K562 (cell line): Measurements from ENCODE around the gene GLP2R. TPM values are rescaled to one million over a fixed set of nuclear protein-coding genes. Genes with fewer than 3 reads are reported as not detected.

Experiments
- ATAC-seq: fragments of 200-7000 bp; cut with Tn5 transposase; 3 replicates; pipeline ENCODE4 v1.9.1; 2020; ENCODE audit warnings: moderate library complexity
- BruUV-seq: library from RNA; stranded (reverse); fragments of 400-500 nt; replicated peaks from 2 replicates; lab custom pipeline; 2021; lab: Mats Ljungman, UMichigan
- CTCF ChIA-PET: fragments of 300-600 bp; formaldehyde crosslinking; extraction: SDS; loops from one replicate; lab custom pipeline; 2021; ENCODE audit warnings: low intra/inter-chr PET ratio; lab: Yijun Ruan, JAX
- POLR2A ChIA-PET: fragments of 300-600, 350-650 bp; sonication (Branson Sonifier 250); formaldehyde crosslinking; extraction: SDS; loops from one replicate; lab custom pipeline; 2021; ENCODE audit warnings: antibody characterized with exemption, inconsistent platforms; lab: Yijun Ruan, JAX
- DNase-seq, 4 experiments: peaks; one replicate each; pipeline versions ENCODE4 v3.0.0 to v3.0.0-alpha.2; 2011 to 2018; ENCODE audit warnings: low spot score in 3 of 4, mixed read lengths in 3 of 4; ENCODE audit errors: extremely low read depth in 1 of 4
- FAIRE-seq: peaks from 2 replicates; lab custom pipeline; 2011; peaks lifted over from hg19 to GRCh38; lab: Jason Lieb, UNC
- H2AFZ ChIP-seq: 2 replicates; pipeline ENCODE4 v1.6.0; 2011; ENCODE audit warnings: low read depth, low read length, control low read depth, inconsistent platforms
- H3K27ac ChIP-seq: fragments of 200-600 bp; 3 replicates; pipeline ENCODE4 v1.8.0; 2011; ENCODE audit warnings: low read depth, mild to moderate bottlenecking, control low read depth, inconsistent platforms, low read length, moderate library complexity, mixed read lengths; ENCODE audit errors: extremely low read depth
- H3K27me3 ChIP-seq, 2 experiments: fragments of 300-600 bp in 1 of 2; 2 replicates in 1 of 2; 3 replicates in 1 of 2; pipeline versions ENCODE4 v1.6.0 to v1.8.0; 2011; ENCODE audit warnings: inconsistent platforms in 2 of 2, low read length in 2 of 2, mild to moderate bottlenecking in 1 of 2, mixed read lengths in 1 of 2, moderate library complexity in 1 of 2; ENCODE audit not compliant: control insufficient read depth in 2 of 2, insufficient read depth in 2 of 2
- H3K36me3 ChIP-seq: fragments of 300-600 bp; 3 replicates; pipeline ENCODE4 v1.8.0; 2011; ENCODE audit warnings: mild to moderate bottlenecking, low read length, inconsistent platforms; ENCODE audit not compliant: control insufficient read depth, insufficient read depth
- H3K4me1 ChIP-seq, 2 experiments: fragments of 200-600 bp in 1 of 2; replicated peaks in 1 of 2; 2 replicates in 1 of 2; 3 replicates in 1 of 2; pipeline versions ENCODE4 v1.5.1 to v1.8.0; 2011; ENCODE audit warnings: inconsistent platforms in 2 of 2, low read length in 2 of 2, mild to moderate bottlenecking in 1 of 2, mixed read lengths in 1 of 2, moderate library complexity in 1 of 2; ENCODE audit not compliant: control insufficient read depth in 2 of 2, insufficient read depth in 2 of 2
- H3K4me2 ChIP-seq: 2 replicates; pipeline ENCODE4 v1.6.1; 2011; ENCODE audit warnings: low read length, control low read depth, inconsistent platforms, mixed read lengths; ENCODE audit not compliant: insufficient read depth
- H3K4me3 ChIP-seq: fragments of 200-600 bp; sonication (generic), shearing (Covaris generic); 2 replicates; pipeline ENCODE4 v1.5.1; 2016; ENCODE audit warnings: control low read depth, inconsistent platforms
- H3K79me2 ChIP-seq: fragments of 200-600 bp; 3 replicates; pipeline ENCODE4 v1.8.0; 2011; ENCODE audit warnings: low read length, inconsistent platforms; ENCODE audit not compliant: control insufficient read depth, insufficient read depth
- H3K9ac ChIP-seq, 2 experiments: 2 replicates each; pipeline versions ENCODE4 v1.6.0 to v1.6.1; 2011; ENCODE audit warnings: low read depth in 2 of 2, low read length in 2 of 2, control low read depth in 1 of 2, inconsistent platforms in 1 of 2, mild to moderate bottlenecking in 1 of 2, mixed read lengths in 1 of 2; ENCODE audit not compliant: insufficient read depth in 1 of 2
- H3K9me1 ChIP-seq: one replicate; pipeline ENCODE4 v1.6.0; 2011; ENCODE audit warnings: inconsistent platforms, mild to moderate bottlenecking, low read length, moderate library complexity; ENCODE audit not compliant: control insufficient read depth, insufficient read depth
- H3K9me3 ChIP-seq: replicated peaks from 2 replicates; pipeline ENCODE4 v1.5.1; 2011; ENCODE audit warnings: low read depth, low read length, inconsistent platforms; ENCODE audit not compliant: control insufficient read depth, insufficient read depth
- H4K20me1 ChIP-seq: replicated peaks from 2 replicates; pipeline ENCODE4 v1.6.1; 2011; ENCODE audit warnings: low read length, inconsistent platforms, mixed read lengths; ENCODE audit not compliant: control insufficient read depth, insufficient read depth
- E2F3 ChIP-seq: fragments of 250-450 bp; sonication (Bioruptor Pico); IDR thresholded peaks from 2 replicates; pipeline ENCODE4 v1.4.0; 2020; ENCODE audit warnings: mild to moderate bottlenecking
- ELF1 ChIP-seq: fragments of 200-800 bp; sonication (Bioruptor generic); IDR thresholded peaks from 2 replicates; pipeline ENCODE4 v1.6.1; 2016; ENCODE audit warnings: missing genetic modification characterization, missing compliant biosample characterization
- EZH2 ChIP-seq: IDR thresholded peaks from 2 replicates; pipeline ENCODE4 v1.6.1; 2012; ENCODE audit warnings: low read depth, mild to moderate bottlenecking, inconsistent platforms, low read length, borderline replicate concordance
- FOSL1 ChIP-seq: fragments of 200-800 bp; sonication (Bioruptor generic); conservative IDR thresholded peaks from 2 replicates; pipeline ENCODE4 v1.6.1; 2016; ENCODE audit warnings: missing genetic modification characterization, missing compliant biosample characterization
- GTF2F1 ChIP-seq: IDR thresholded peaks from 2 replicates; pipeline ENCODE4 v1.6.1; 2011; ENCODE audit warnings: low read depth, low read length, improper control_type of control experiment
- HDAC8 ChIP-seq: fragments of 450-650 bp; IDR thresholded peaks from 2 replicates; pipeline ENCODE4 v1.6.1; 2016; ENCODE audit warnings: mild to moderate bottlenecking, missing genetic modification characterization, moderate library complexity, missing compliant biosample characterization
- HNRNPK ChIP-seq: fragments of 200-400 bp; formaldehyde crosslinking; IDR thresholded peaks from one replicate; pipeline ENCODE4 v1.6.1; 2018; ENCODE audit warnings: mild to moderate bottlenecking, low read depth, low read length; ENCODE audit not compliant: poor library complexity, severe bottlenecking
- MYNN ChIP-seq, 2 experiments: sonication (generic); formaldehyde crosslinking in 1 of 2; IDR thresholded peaks; 2 replicates each; pipeline versions ENCODE4 v1.5.0 to v1.6.1; 2016 to 2020; ENCODE audit warnings: antibody characterized with exemption in 1 of 2, missing genetic modification reagents in 1 of 2
- NCOA1 ChIP-seq: fragments of 450-650 bp; IDR thresholded peaks from 2 replicates; pipeline ENCODE4 v1.6.1; 2016; ENCODE audit warnings: low read depth
- PRPF4 ChIP-seq: fragments of 200-400 bp; formaldehyde crosslinking; IDR thresholded peaks from one replicate; pipeline ENCODE4 v1.6.1; 2017; ENCODE audit warnings: low read length, low read depth, mild to moderate bottlenecking; ENCODE audit not compliant: insufficient read depth, poor library complexity, severe bottlenecking
- PYGO2 ChIP-seq: fragments of 450-650 bp; IDR thresholded peaks from 2 replicates; pipeline ENCODE4 v1.6.1; 2016; ENCODE audit warnings: mild to moderate bottlenecking, missing genetic modification characterization, moderate library complexity, missing compliant biosample characterization
- TEAD2 ChIP-seq: fragments of 450-650 bp; IDR thresholded peaks from 2 replicates; pipeline ENCODE4 v1.6.1; 2016; ENCODE audit warnings: missing genetic modification characterization, control low read depth, missing compliant biosample characterization
- ZBED1 ChIP-seq: IDR thresholded peaks from 2 replicates; pipeline ENCODE4 v1.6.1; 2014
- ZNF134 ChIP-seq: fragments of 250-450 bp; sonication (Bioruptor Pico); conservative IDR thresholded peaks from 2 replicates; pipeline ENCODE4 v1.4.0; 2020
- ZNF586 ChIP-seq: fragments of 450-650 bp; formaldehyde crosslinking; conservative IDR thresholded peaks from 2 replicates; pipeline ENCODE4 v1.4.0; 2020; ENCODE audit warnings: mild to moderate bottlenecking, moderate library complexity
- WGBS: fragments of 100-300 bp; shearing (Covaris generic); methylation state at CpG from one replicate; pipeline ENCODE4 v1.1.6; 2016; ENCODE audit warnings: low coverage, mixed read lengths; ENCODE audit not compliant: insufficient coverage; ENCODE audit errors: missing lambda C conversion rate; 5-methylcytosine and 5-hydroxymethylcytosine counted together
- in situ Hi-C: fragments of 300-500 bp; cut with MboI; formaldehyde crosslinking; loops from 4 replicates; pipeline ENCODE4 v1.15.0; 2018; ENCODE audit warnings: inconsistent platforms, mixed read lengths
- intact Hi-C: fragments of 100-400 bp; cut with micrococcal nuclease; formaldehyde crosslinking; loops from 2 replicates; pipeline ENCODE4 v1.14.2; 2022
- polyA plus RNA-seq, 8 experiments: library from polyadenylated mRNA; depleted of rRNA in 4 of 8; stranded (reverse) in 5 of 8; unstranded in 3 of 8; fragments of >200 nt; fragmentation: Nextera tagmentation in 2 of 8; fragmentation: Illumina TruSeq in 1 of 8; extraction: Ambion mirVana in 2 of 8; extraction: Trizol in 1 of 8; gene quantifications; 2 replicates each; pipeline versions ENCODE4 v1.2.1 to v1.2.3, GENCODE V29; 2011 to 2014; ENCODE audit warnings: inconsistent platforms in 1 of 8, missing spikeins in 1 of 8
- total RNA-seq, 7 experiments: library from RNA; depleted of rRNA in 6 of 7; stranded (reverse); fragments of >200 nt in 6 of 7; fragmentation: Illumina TruSeq in 2 of 7; extraction: Trizol in 2 of 7; gene quantifications; 2 replicates each; pipeline versions ENCODE4 v1.2.1 to v1.2.3, GENCODE V29; 2011 to 2021; ENCODE audit warnings: low replicate concordance in 1 of 7
- TF ChIP-seq, protein P1 (sequence below), 2 experiments: IDR thresholded peaks in 1 of 2; conservative IDR thresholded peaks in 1 of 2; 2 replicates each; pipeline ENCODE4 v1.6.1; 2016; ENCODE audit warnings: low read depth in 2 of 2, mild to moderate bottlenecking in 1 of 2, missing compliant biosample characterization in 1 of 2, missing genetic modification characterization in 1 of 2, moderate library complexity in 1 of 2
- TF ChIP-seq, protein P2 (sequence below): fragments of 250-450 bp; sonication (Bioruptor Pico); IDR thresholded peaks from 2 replicates; pipeline ENCODE4 v1.9.0; 2021; ENCODE audit warnings: mild to moderate bottlenecking, inconsistent platforms

GLP2R gene
- total and polyA plus RNA-seq, 9 of the 15 experiments (the other 6 are each of a cell fraction or from before 2014, with no cell fraction given), result not detected

DNA sequence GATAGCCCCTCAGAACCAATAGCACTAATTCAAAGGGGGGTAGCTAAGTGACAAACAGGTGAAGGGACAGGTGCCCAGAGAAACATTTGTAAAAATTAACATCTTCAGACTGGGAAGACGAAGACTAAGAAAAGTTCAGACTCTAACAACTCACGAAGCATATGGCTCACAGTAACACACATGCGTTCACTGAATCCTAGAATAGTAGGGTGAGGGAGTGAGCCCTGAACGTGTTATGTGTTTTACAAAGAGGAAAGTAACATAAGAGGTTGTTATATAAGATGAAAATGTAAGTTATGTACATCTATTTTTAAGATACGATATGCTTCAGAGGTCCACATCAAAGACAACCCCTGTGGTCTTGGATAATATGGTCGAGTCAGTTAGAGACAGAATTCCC, 19.0 kb upstream of the GLP2R start:
- FAIRE-seq (no peak), DNase-seq (no peak), ATAC-seq (no peak)
- Histone ChIP-seq H3K27me3 (peaks cover 0 to 5% of the 10 kb centered on the region in 2 experiments; a peak in 1 of 5 replicates), H3K4me1 (no peaks in the 10 kb centered on the region), H3K9ac (no peak overlapping the region), H3K4me2 (no peak overlapping the region), H4K20me1 (no peaks in the 10 kb centered on the region), H2AFZ (no peak overlapping the region), H3K79me2 (no peaks in the 10 kb centered on the region), H3K36me3 (no peaks in the 10 kb centered on the region), H3K4me3 (no peak overlapping the region), H3K9me3 (no peaks in the 10 kb centered on the region), H3K27ac (no peak overlapping the region), H3K9me1 (no peaks in the 10 kb centered on the region)
- ChIA-PET CTCF (no interaction called here), POLR2A (no interaction called here)
- in situ Hi-C loops, result no loop called here
- WGBS, result 0% methylated on average over 6 of the region's 6 CpGs
- intact Hi-C loops, result no loop called here
- no TSS peak for BruUV-seq
- TF ChIP-seq, protein P1, sequence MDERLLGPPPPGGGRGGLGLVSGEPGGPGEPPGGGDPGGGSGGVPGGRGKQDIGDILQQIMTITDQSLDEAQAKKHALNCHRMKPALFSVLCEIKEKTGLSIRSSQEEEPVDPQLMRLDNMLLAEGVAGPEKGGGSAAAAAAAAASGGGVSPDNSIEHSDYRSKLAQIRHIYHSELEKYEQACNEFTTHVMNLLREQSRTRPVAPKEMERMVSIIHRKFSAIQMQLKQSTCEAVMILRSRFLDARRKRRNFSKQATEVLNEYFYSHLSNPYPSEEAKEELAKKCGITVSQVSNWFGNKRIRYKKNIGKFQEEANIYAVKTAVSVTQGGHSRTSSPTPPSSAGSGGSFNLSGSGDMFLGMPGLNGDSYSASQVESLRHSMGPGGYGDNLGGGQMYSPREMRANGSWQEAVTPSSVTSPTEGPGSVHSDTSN (CRISPR knock-in tag; IDR thresholded peaks at IDR 0.05; ENCODE audit: low read depth), result no peak
- TF ChIP-seq, protein P1 (tag; conservative IDR thresholded peaks at IDR 0.05; ENCODE audit: low read depth), result no peak
- TF ChIP-seq GTF2F1, result no peak
- TF ChIP-seq TEAD2 (tag), result no peak
- TF ChIP-seq PYGO2 (tag), result no peak
- TF ChIP-seq FOSL1 (tag), result no peak
- TF ChIP-seq E2F3, result no peak
- no peak for TF ChIP-seq PRPF4
- TF ChIP-seq MYNN (IDR thresholded peaks at IDR 0.05), result no peak
- no peak for TF ChIP-seq MYNN (CRISPR knock-in tag; IDR thresholded peaks at IDR 0.05)
- TF ChIP-seq, protein P2, sequence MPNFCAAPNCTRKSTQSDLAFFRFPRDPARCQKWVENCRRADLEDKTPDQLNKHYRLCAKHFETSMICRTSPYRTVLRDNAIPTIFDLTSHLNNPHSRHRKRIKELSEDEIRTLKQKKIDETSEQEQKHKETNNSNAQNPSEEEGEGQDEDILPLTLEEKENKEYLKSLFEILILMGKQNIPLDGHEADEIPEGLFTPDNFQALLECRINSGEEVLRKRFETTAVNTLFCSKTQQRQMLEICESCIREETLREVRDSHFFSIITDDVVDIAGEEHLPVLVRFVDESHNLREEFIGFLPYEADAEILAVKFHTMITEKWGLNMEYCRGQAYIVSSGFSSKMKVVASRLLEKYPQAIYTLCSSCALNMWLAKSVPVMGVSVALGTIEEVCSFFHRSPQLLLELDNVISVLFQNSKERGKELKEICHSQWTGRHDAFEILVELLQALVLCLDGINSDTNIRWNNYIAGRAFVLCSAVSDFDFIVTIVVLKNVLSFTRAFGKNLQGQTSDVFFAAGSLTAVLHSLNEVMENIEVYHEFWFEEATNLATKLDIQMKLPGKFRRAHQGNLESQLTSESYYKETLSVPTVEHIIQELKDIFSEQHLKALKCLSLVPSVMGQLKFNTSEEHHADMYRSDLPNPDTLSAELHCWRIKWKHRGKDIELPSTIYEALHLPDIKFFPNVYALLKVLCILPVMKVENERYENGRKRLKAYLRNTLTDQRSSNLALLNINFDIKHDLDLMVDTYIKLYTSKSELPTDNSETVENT (CRISPR knock-in tag), result no peak
- TF ChIP-seq HNRNPK, result no peak
- no peak for TF ChIP-seq ZNF586
- TF ChIP-seq ZNF134 (CRISPR knock-in tag), result no peak
- no peak for TF ChIP-seq ELF1 (tag)
- no peak for TF ChIP-seq EZH2
- no peak for TF ChIP-seq ZBED1
- TF ChIP-seq NCOA1, result no peak
- no peak for TF ChIP-seq HDAC8 (tag)
